GM19328 (cell line): ENCODE results near the gene MMP2.

Experiments
- ATAC-seq: cut with Tn5 transposase; IDR thresholded peaks from one replicate; pipeline ENCODE4 v1.9.1; 2021; ENCODE audit warnings: mild to moderate bottlenecking, moderate library complexity; ENCODE audit not compliant: unreplicated experiment

Gene MMP2

DNA sequence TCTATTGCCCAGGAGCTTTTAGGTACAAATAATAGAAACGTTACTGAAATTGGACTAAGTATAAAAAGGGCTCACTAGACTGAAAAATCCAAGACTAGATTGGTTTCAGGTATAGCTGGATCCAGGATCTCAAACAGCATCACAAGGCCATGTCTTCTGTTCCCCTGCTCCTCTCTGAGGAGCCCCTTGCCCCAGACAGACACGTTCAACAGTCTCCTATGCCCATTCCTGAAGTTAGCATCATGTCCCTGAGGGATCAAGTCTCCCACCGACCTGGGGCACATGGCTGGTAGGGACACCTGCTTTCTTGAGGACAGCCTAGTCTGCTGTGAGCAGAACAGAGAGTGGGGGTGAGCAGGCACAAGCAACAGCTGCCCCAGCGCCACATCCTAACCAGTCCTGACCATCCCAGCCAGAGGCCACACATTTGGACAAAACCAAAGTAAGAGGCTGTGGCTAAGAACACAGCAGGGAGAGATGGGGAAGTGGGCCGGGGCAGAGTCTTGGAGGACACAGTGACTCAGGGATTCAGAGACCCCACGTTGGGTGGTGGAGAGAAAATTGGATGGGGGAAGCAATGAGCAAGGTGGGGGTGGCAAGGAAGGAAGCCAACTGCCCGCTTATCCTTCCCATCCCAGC lies 10.5 kb upstream of the MMP2 start:
- ATAC-seq, result no peak

DNA sequence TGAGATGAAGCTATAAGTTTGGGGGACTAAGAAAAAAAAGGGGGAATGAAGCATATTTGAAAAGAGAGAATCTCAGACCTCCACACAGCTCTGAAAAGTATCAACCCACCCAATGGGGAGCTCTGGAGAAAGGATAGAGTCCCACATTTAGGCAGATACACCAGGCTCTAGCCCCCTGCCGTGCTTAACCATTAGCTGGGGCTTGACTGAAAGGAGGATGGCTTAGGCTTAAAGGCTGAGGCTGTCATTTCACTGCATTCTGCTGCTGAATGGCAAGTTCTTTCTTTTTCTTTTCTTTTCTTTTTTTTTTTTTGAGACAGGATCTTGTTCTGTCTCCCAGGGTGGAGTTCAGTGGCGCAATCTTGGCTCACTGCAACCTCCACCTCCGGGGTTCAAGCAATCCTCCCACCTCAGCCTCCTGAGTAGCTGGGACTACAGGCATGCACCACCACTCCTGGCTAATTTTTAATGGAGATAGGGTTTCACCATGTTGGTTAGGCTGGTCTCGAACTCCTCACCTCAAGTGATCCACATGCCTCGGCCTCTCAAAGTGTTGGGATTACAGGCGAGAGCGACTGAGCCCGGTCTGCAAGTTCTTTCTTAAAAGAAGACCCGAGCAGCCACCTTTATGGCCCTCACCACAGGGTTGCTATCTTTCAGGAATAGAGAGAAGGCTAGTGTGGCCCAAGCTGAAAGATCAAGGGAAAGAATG lies 9.0 kb upstream of the MMP2 start:
- no peak for ATAC-seq

DNA sequence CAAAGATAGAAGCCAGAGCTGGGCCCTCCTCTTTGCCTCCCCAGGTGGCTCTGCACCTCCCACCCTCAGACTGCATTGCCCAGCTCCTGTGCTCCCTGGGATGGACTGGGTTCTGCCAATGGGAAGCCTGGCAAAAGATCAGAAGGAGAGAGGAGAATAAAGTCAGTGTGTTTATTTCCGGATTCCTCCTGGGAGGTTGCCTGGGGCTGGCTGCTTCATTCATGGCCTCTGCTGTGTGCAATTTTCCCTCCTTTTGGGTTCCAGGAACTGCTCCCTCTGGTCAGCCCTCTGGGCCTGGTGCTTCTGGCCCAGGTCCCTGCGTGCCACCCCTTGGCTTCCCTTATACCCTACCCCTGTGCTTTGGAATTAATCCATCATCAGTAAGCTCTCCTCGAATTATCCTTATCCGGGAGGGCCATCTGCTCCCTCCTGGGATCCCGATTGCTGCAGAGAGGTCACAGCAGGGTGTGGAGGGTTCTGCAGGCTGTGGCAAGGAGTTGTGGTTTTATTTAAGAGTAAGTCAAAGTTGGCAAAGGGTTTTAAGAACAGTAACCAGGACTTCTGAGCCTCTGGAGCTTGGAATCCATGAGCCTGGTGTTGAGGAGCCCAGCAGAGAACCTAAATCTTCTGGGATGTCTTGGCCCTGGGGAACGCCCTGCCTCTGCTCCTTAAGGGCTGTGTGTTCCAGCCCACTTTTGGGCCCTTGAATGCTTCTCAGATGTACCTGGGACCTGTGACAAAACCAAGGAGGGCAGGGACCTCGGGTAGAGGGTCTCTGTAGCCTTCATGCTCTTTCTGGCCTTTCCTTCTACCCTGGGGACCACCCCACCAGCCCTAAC lies 8.2 kb upstream of the MMP2 start:
- no peak for ATAC-seq

DNA sequence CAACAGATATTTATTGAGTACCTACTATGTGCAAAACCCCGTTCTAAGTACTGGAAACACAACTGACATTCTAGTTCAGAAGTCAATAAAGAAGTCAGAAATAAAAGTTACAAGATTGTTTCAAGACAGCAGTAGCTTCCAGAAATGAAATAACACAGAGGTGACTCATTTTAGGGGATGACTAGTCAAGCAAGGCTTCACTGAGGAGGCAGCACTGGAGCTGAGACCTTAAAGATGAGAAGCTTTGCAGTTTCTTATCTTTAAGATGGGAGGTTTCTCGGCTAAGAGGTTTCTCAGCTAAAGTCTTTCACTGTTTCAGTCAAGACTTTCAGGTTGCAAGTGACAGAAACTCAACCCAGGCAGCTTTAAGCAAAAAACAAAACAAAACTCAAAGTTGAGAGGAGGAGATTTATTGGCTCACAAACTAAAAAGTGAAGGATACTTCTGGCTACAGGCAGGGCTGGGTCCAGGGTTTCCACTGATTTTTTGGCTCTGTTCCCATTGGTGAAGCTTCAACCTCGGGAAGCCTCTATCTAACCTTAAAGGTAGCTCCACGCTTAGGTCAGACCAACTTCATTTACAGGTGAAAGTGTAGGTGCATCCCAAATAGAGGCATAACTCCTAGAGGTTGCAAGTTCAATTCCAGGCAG lies 7.4 kb upstream of the MMP2 start:
- ATAC-seq, result no peak

DNA sequence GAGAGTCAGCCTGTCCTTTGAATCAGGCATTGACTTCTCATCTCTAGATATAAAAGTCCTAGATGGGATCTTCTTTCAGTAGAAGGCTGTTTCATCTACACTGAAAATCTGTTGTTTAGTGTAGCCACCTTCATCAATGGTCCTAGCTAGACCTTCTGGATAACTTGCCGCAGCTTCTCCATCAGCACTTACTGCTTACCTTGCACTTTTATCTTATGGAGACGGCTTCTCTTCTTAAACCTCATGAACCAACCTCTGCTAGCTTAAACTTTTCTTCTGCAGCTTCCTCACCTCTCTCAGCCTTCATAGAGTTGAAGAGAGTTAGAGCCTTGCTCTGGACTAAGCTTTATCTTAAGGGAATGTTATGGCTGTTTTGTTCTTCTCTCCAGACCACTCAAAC lies 5.4 kb upstream of the MMP2 start:
- ATAC-seq, result no peak

DNA sequence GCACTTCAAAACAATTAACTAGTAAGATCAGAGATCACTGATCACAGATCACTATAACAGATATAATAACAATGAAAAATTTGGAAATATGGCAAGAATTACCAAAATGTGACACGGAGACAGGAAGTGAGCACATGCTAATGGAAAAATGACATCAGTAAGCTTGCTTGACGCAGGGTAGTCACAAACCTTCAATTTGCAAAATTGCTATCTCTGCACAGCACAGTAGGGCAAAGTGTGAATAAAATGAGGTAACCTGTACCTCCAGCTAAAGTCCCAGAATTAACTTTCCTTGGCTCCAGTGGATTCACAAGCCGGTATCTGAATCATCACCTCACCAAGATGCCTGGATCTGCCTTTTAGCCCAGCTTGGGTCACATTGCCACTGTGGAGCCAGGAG lies 4.2 kb upstream of the MMP2 start:
- ATAC-seq, result no peak

DNA sequence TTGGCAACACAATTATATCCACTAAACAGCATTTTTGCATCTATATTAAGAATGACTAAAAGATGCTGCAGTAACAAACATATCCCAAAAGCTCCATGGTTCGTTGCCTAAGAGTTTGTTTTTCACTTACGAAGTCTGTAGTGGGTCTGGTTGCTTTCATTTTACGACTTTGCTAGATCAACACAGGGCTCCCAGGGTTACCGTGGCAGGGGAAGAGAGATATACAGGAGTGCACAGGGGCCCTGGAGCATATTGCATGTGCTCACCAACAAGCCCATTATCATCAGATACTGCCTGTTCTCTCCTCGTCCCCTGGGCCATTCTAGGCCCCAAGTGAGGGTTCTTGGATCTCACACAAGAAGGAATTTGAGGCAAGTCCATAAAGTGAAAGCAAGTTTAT lies 3.1 kb upstream of the MMP2 start:
- no peak for ATAC-seq

DNA sequence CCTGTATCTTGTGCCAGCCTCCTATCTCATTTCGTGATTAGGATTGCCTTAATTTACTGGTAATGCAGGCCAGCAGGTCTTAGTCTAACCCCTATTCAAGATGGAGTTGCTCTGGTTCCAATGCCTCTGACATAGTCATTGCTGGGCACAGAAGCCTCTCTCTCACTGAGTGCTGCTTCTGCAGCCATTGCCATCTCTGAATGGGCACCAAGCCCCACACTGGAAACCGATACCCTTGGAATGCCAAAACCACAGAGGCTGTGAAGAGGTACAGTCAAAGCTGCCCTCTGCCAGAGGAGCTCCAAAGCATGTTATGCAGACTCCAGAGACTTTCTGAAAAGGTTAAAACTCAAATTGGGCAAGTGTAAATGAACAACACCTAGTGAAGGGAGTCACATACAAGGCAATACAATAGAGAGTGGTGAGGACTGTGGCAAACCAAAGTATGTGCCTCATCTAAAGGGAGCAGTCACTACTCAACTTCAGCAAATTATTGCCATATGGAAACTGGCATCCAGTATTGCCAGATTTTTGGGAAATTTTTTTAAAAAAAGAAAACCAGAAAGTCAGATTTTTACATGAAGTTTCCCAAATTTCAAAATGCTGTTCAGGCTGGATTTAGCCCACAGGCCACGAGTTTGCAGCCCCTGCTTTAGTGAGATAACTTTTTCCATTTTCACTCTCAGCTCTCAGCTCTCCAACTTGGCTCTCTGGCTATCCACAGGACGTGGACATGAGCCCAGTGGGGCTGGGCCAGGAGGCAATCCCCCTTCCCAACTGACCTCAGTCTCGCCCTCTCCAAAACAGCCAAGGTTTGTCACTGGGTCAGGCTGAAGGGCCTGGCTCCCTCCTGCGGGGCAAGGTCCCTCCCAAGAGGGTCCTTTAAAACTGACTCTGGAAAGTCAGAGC lies 2.1 kb upstream of the MMP2 start:
- no peak for ATAC-seq

DNA sequence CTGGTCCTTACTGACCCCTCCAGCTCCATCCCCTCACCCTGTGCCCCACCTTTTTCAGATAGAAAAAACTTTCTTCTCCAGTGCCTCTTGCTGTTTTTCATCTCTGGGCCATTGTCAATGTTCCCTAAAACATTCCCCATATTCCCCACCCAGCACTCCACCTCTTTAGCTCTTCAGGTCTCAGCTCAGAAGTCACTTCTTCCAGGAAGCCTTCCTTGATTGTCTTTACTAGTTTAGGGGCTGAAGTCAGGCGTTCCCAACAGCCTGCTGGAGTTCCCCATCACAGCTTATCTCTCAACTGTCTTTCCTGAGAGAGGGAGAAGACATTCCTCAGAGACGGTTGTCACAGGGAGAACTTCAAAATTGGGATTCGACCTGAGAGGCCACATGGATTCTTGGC lies 1.3 kb upstream of the MMP2 start:
- no peak for ATAC-seq

DNA sequence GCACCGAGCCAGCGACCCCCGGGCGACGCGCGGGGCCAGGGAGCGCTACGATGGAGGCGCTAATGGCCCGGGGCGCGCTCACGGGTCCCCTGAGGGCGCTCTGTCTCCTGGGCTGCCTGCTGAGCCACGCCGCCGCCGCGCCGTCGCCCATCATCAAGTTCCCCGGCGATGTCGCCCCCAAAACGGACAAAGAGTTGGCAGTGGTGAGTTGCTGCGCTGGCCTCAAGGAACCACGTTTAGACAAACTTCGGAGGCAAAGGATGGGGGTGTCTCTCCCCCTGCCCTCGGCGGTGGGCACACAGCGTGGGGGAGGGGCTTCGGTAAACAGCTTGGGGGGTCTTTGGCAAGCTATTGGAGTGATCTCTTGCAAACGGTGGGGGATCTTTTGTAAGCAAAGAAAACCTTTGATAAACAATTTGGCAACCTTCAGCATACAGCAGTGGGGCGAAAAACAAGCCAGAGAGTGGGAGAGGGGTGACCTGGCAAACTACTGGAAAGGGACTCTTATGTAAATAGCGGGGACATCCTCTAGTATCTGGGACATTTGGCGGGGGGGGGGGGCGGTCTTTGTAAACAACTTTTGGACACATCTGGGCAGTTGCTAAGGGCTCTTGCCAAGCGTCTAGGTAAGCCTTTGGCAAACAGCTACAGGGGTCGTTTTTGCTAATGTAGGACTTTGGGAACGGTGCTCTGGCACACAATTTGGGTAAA lies 587 bp downstream of the MMP2 start:
- no peak for ATAC-seq

DNA sequence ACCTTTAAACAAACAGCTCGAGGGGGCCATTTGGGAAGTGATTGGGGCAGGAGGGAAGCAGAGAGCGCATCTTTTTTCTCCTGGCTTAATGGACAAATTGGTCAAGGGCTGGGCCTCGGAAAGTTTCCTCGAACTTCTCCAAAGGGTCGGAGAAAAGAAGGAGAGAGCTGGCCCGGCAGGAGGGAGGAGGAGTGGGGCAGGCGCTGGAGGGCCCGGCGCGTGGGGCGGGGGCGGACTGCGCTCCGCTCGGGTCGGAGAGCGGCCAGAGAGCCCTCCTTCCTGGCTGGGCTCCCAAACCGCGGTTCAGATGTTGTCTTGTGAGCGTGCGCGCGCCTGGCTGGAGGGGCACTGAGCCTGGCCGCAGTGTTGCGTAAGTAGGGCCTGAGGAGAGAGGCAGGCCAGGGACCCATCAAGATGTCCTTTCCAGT lies 1.2 kb downstream of the MMP2 start:
- no peak for ATAC-seq

DNA sequence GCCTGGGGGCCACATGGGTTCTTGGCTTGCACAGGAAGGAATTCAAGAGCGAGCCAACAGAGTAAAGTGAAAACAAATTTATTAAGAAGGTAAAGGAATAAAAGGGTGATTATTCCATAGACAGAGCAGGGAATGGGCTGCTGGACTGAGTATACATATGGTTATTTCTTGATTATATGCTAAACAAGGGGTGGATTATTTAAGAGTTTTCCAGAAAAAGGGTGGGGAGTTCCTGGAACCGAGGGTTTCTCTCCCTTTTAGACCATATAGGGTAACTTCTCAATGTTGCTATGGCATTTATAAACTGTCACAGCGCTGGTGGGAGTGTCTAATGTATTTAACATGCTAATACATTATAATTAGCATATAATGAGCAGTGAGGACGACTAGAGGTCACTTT lies 2.0 kb downstream of the MMP2 start:
- no peak for ATAC-seq

DNA sequence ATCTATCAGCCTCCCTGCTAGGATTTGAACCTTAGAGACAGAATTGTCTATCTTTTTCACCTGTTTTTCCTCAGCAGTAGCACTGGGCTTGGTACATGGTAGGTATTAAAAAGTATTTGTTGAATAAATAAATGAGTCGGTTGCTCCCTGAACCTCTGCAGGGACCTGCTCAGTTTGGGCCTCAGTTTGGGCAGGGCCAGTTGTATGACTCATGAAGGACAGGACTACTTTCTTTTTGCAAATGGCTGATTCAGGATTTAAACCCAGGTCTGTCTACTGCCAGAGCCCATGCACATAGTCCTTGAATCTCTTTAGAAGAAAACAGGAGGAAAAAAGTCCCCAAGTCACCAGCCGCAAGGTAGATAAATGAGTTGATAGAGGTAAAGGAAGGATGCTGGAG lies 3.1 kb downstream of the MMP2 start:
- no peak for ATAC-seq

DNA sequence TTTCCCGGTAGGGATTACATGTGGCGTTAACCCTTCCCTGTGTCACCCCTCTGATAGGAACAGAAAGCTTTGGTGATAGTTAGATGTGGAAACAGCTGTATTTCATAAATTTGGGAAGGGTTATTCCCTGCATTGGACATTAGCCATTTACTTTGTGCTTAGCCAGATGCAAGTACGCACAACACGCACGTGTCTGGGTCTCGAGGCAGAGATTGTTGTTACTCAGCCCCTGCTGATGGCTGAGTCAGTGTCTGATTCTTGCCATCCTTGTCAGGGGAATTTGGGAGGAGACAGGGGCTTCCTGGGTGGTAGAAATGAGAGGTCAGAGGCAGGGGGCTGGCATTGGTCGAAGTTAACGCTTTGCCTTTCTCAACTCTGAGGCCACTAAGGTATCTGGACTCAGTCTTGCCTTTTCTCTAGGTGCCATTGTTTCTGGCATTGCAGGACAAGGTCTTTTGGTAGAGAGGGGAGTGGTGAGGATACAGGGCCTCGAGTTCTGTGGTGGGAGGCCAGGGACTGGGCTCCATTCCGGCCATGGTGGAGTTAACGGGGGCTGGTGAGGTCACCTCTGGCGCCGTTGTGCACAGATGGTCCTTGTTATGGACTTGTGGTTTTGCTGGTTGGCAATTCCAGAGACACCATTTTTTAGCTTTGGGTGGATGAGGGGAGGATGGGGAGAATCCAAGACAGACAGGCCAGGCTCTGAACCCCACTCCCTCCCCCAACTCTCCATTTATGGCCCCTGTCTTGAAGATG lies 8.2 kb downstream of the MMP2 start:
- ATAC-seq, result no peak

DNA sequence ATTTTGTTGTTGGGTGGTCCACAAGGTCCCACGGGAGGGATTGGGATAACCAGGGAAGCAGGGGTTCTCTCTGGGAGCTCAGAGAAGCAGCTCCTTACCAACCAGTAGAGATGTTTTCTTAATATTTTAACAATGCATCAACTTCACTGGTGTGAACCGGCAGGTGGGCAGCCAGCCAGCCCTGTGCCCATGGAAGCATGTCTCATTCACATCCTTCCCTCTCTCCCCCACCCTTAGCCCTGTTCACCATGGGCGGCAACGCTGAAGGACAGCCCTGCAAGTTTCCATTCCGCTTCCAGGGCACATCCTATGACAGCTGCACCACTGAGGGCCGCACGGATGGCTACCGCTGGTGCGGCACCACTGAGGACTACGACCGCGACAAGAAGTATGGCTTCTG lies 9.3 kb downstream of the MMP2 start:
- no peak for ATAC-seq

DNA sequence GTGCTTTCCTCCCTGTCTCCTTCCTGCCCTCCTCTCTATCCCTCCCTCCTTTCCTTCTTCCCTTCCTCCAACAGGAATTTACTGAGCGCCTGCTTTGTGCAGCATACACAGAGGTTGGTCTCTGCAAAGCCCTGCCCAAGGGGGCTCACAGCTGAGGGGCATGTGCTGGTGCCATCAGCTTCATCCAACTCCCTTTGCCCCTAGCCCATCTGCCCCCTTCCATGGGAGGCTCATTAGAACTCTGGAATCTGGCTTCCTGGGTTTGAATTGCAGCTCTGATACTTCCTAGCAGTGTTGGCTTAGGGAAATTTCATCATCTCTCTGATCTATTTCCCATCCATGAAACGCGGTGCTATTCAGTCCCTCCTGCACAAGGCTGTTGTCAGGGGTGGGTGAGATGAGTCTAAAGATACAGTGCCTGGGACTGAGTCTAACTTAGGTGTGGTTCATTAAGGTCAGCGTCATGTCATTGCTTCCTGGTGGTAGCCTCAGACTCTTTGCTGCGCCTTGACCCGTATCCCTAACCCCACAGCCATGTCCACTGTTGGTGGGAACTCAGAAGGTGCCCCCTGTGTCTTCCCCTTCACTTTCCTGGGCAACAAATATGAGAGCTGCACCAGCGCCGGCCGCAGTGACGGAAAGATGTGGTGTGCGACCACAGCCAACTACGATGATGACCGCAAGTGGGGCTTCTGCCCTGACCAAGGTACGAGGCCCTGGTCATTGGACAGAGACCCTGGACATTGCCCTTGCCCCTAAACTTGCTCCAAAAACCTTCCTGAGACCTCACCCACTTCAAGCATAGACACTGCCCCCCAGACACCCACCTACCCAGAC lies 10.3 kb downstream of the MMP2 start:
- ATAC-seq, result no peak

DNA sequence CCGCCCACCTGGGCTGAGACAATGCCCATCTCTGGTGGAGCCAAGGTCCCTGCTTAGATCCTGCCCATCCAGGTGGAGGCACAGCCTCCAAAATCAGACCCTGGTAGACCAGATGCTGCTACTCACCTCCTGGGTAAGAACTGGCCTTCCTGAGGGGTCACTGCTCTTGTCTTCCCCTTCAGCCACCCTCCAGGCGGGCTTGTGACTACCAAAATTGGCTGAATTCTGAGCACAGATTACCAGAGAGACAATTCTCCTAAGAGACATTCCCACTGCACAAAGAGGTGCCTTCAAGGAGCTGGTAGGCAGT lies 10.9 kb downstream of the MMP2 start:
- ATAC-seq, result no peak

DNA sequence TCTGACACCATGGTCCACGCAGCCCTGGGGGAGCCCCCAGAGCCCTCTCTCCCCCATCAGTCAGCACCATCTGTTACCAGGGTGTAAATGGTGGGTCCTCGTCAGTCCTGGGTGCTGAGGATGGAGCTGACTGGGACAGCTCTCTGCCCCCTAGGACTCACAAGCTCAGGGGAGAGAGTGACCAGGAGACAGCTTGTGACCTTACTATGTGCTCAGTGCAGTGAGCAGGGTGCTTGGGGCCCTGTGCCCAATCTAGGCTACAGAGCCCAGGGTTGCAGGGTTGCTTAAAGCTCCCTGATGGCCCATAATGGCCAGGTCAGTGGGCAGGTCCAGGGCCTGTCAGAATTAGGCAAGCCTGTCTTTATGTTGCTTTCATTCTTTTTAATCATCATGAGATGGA lies 11.3 kb downstream of the MMP2 start:
- ATAC-seq, result no peak
